HepG2 (cell line): ENCODE data around the gene NTRK2. TPM values are rescaled to one million over a fixed set of nuclear protein-coding genes. Genes with fewer than 3 reads are reported as not detected.

Source experiments
- ATAC-seq: fragments of 200-7000 bp; cut with Tn5 transposase; 3 replicates; pipeline ENCODE4 v1.9.1; 2020; ENCODE audit warnings: mild to moderate bottlenecking, moderate library complexity
- BruUV-seq: library from RNA; stranded (reverse); fragments of 400-500 nt; replicated peaks from 2 replicates; lab custom pipeline; 2021; lab: Mats Ljungman, UMichigan
- CTCF ChIA-PET: fragments of 300-600 bp; formaldehyde crosslinking; extraction: SDS; loops from one replicate; lab custom pipeline; 2021; ENCODE audit warnings: low total read pairs, inconsistent platforms, low intra/inter-chr PET ratio; lab: Yijun Ruan, JAX
- POLR2A ChIA-PET: fragments of 350-600 bp; sonication (Branson Sonifier 250); formaldehyde crosslinking; loops from one replicate; lab custom pipeline; 2020; ENCODE audit warnings: antibody characterized with exemption, inconsistent platforms; lab: Yijun Ruan, JAX
- DNase-seq: peaks from one replicate; pipeline ENCODE4 v3.0.0-alpha.2; 2015; ENCODE audit warnings: low spot score
- FAIRE-seq: peaks from 3 replicates; lab custom pipeline; 2011; peaks lifted over from hg19 to GRCh38; lab: Jason Lieb, UNC
- H2AFZ ChIP-seq: one replicate; pipeline ENCODE4 v1.6.1; 2011; ENCODE audit warnings: low read length, inconsistent platforms
- H3K27ac ChIP-seq: fragments of 300-600 bp; 3 replicates; pipeline ENCODE4 v1.8.0; 2011; ENCODE audit warnings: mixed run types, mild to moderate bottlenecking, mixed read lengths, low read length, inconsistent platforms; ENCODE audit not compliant: insufficient read depth; ENCODE audit errors: extremely low read length
- H3K27me3 ChIP-seq, 2 experiments: fragments of 200-600 bp in 1 of 2; 2 replicates in 1 of 2; 3 replicates in 1 of 2; pipeline versions ENCODE4 v1.6.0 to v1.8.0; 2011; ENCODE audit warnings: low read length in 2 of 2, mild to moderate bottlenecking in 2 of 2, moderate library complexity in 2 of 2, inconsistent platforms in 1 of 2; ENCODE audit not compliant: insufficient read depth in 2 of 2, control insufficient read depth in 1 of 2
- H3K36me3 ChIP-seq, 2 experiments: fragments of 200-600 bp in 1 of 2; replicated peaks in 1 of 2; 2 replicates in 1 of 2; 3 replicates in 1 of 2; pipeline versions ENCODE4 v1.5.1 to v1.8.0; 2011; ENCODE audit warnings: low read length in 2 of 2, inconsistent platforms in 1 of 2; ENCODE audit not compliant: insufficient read depth in 2 of 2, control insufficient read depth in 1 of 2
- H3K4me1 ChIP-seq: 2 replicates; pipeline ENCODE4 v1.5.1; 2012; ENCODE audit warnings: low read length, inconsistent platforms; ENCODE audit not compliant: insufficient read depth
- H3K4me2 ChIP-seq: 2 replicates; pipeline ENCODE4 v1.6.0; 2011; ENCODE audit warnings: low read depth, low read length, inconsistent platforms
- H3K4me3 ChIP-seq, 3 experiments: fragments of 200-600 bp in 1 of 3; sonication (generic), shearing (Covaris generic) in 1 of 3; replicated peaks in 1 of 3; 2 replicates each; pipeline ENCODE4 v1.5.1; 2011 to 2016; ENCODE audit warnings: low read length in 3 of 3, inconsistent platforms in 2 of 3, low read depth in 2 of 3, mild to moderate bottlenecking in 2 of 3, control low read depth in 1 of 3, mixed read lengths in 1 of 3; ENCODE audit not compliant: insufficient read depth in 1 of 3
- H3K79me2 ChIP-seq: one replicate; pipeline ENCODE4 v1.6.1; 2011; ENCODE audit warnings: low read length, inconsistent platforms; ENCODE audit not compliant: insufficient read depth
- H3K9ac ChIP-seq: 2 replicates; pipeline ENCODE4 v1.6.0; 2011; ENCODE audit warnings: mild to moderate bottlenecking, low read depth, low read length, inconsistent platforms; ENCODE audit not compliant: insufficient read depth
- H3K9me3 ChIP-seq: 2 replicates; pipeline ENCODE4 v1.5.1; 2012; ENCODE audit warnings: mild to moderate bottlenecking, low read length
- H4K20me1 ChIP-seq: 2 replicates; pipeline ENCODE4 v1.6.0; 2011; ENCODE audit warnings: inconsistent platforms, mild to moderate bottlenecking, low read length, moderate library complexity; ENCODE audit not compliant: insufficient read depth
- AGO1 ChIP-seq: fragments of 200-400 bp; formaldehyde crosslinking; IDR thresholded peaks from 2 replicates; pipeline ENCODE4 v1.6.1; 2017; ENCODE audit warnings: mild to moderate bottlenecking, low read depth, low read length, moderate library complexity; ENCODE audit not compliant: poor library complexity, severe bottlenecking
- HNF4A ChIP-seq: sonication (generic); formaldehyde crosslinking; IDR thresholded peaks from 2 replicates; pipeline ENCODE4 v1.4.0; 2020; ENCODE audit warnings: missing genetic modification reagents
- KAT7 ChIP-seq: IDR thresholded peaks from 2 replicates; pipeline ENCODE4 v1.6.1; 2018; ENCODE audit warnings: borderline replicate concordance, missing compliant biosample characterization
- KMT2A ChIP-seq: sonication (generic); formaldehyde crosslinking; IDR thresholded peaks from 2 replicates; pipeline ENCODE4 v1.4.0; 2020; ENCODE audit warnings: missing genetic modification reagents
- XBP1 ChIP-seq: sonication (generic); formaldehyde crosslinking; IDR thresholded peaks from 2 replicates; pipeline ENCODE4 v1.5.0; 2020; ENCODE audit warnings: missing genetic modification reagents
- ZNF33A ChIP-seq: sonication (generic); formaldehyde crosslinking; IDR thresholded peaks from 2 replicates; pipeline ENCODE4 v1.5.1; 2020; ENCODE audit warnings: missing genetic modification reagents, mild to moderate bottlenecking, moderate library complexity, borderline replicate concordance
- WGBS: methylation state at CpG from one replicate; pipeline ENCODE4 v1.1.6; 2017; ENCODE audit warnings: low lambda C conversion rate; 5-methylcytosine and 5-hydroxymethylcytosine counted together
- in situ Hi-C: cut with HindIII; loops from 2 replicates; pipeline ENCODE4 v1.10.0; 2017; ENCODE audit warnings: low pct_unique_long_range_greater_than_20kb; ENCODE audit not compliant: extremely low pct_ligation_motif_present
- intact Hi-C: fragments of 100-400 bp; cut with micrococcal nuclease; formaldehyde crosslinking; loops from one replicate; pipeline ENCODE4 v1.10.0; 2022; ENCODE audit not compliant: unreplicated experiment
- polyA plus RNA-seq, 8 experiments: library from polyadenylated mRNA; depleted of rRNA in 3 of 8; stranded (reverse) in 7 of 8; unstranded in 1 of 8; fragments of >200 nt; fragmentation: Illumina TruSeq in 4 of 8; extraction: Trizol in 4 of 8; gene quantifications; 2 replicates each; pipeline versions ENCODE4 v1.2.1 to v1.2.3, GENCODE V29; 2011 to 2016; ENCODE audit warnings: low read depth in 4 of 8, missing spikeins in 1 of 8, mixed read lengths in 1 of 8; ENCODE audit not compliant: insufficient read depth in 1 of 8
- total RNA-seq, 5 experiments: library from RNA; depleted of rRNA; stranded (reverse); fragments of >200 nt; fragmentation: Illumina TruSeq; extraction: Trizol; gene quantifications; 2 replicates each; pipeline ENCODE4 v1.2.3, GENCODE V29; 2016; ENCODE audit warnings: low read depth in 1 of 5
- TF ChIP-seq, protein P1 (sequence below): sonication (generic); formaldehyde crosslinking; IDR thresholded peaks from 2 replicates; pipeline ENCODE4 v1.4.0; 2020; ENCODE audit warnings: missing genetic modification reagents

NTRK2 gene
- total and polyA plus RNA-seq, 2 of the 13 experiments (the other 11 are each of a cell fraction or from before 2014, with no cell fraction given) = not detected

DNA sequence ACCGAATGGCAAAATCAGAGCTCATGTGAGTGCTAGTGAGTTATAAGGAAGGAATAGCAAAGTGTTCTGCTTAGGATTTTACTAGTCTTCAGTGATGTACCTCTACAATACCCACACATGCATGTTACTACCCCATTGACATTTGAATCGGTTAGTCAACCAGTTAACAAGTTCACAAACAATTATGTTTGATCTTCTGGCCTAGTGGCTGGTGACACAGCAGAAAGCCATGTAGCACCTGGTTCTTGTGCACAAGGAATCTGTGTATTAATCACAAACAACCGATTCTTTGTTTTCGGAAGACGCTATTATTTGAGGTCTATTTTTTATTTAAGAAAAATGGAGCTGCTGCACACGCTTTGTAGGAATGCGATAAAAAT is 41.9 kb downstream of the NTRK2 start (continued):
- TF ChIP-seq XBP1 (no peak), HNF4A (CRISPR knock-in tag) (no peak), AGO1 (no peak), KAT7 (CRISPR knock-in tag) (no peak)
- TF ChIP-seq, all 625 proteins: peak for 0

DNA sequence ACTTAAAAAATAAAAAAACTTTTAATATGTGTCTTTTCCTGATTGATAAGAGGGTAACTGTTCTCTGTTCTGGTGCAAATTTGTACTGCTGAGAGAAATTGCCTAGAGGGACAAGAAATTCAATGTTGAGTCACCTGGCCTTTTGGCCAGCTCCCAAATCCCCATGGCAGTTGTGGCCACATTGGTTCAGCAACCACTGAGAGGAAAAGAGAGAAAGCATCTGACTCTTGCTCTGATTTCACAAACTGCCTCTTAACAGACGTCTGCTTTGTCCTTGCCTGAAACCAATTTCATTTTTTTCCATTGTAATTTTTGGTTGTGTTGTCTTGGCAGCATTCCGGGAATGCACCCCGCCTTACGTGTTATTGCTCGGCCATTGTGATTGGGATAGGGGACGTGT is 42.4 kb downstream of the NTRK2 start:
- BruUV-seq = no TSS peak
- CTCF ChIA-PET = no interaction called here
- H2AFZ ChIP-seq = no peak overlapping the region
- H3K27ac ChIP-seq = no peak overlapping the region
- H3K4me1 ChIP-seq = no peaks in the 10 kb centered on the region
- no peaks in the 10 kb centered on the region for H3K9me3 ChIP-seq
- FAIRE-seq = no peak
- H3K9ac ChIP-seq = no peak overlapping the region
- no peaks in the 10 kb centered on the region for H3K79me2 ChIP-seq
- H3K4me3 ChIP-seq = no peak overlapping the region
- no peaks in the 10 kb centered on the region for H3K36me3 ChIP-seq
- no peak for DNase-seq
- no peak overlapping the region for H3K4me2 ChIP-seq
- H4K20me1 ChIP-seq = no peaks in the 10 kb centered on the region
- intact Hi-C loops = no loop called here
- 40% methylated on average over 6 of the region's 6 CpGs for WGBS
- POLR2A ChIA-PET = no interaction called here
- ATAC-seq = no peak
- H3K27me3 ChIP-seq = no peaks in the 10 kb centered on the region
- in situ Hi-C loops = no loop called here
- TF ChIP-seq KMT2A (CRISPR knock-in tag) = no peak
- TF ChIP-seq, protein P1, sequence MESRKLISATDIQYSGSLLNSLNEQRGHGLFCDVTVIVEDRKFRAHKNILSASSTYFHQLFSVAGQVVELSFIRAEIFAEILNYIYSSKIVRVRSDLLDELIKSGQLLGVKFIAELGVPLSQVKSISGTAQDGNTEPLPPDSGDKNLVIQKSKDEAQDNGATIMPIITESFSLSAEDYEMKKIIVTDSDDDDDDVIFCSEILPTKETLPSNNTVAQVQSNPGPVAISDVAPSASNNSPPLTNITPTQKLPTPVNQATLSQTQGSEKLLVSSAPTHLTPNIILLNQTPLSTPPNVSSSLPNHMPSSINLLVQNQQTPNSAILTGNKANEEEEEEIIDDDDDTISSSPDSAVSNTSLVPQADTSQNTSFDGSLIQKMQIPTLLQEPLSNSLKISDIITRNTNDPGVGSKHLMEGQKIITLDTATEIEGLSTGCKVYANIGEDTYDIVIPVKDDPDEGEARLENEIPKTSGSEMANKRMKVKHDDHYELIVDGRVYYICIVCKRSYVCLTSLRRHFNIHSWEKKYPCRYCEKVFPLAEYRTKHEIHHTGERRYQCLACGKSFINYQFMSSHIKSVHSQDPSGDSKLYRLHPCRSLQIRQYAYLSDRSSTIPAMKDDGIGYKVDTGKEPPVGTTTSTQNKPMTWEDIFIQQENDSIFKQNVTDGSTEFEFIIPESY (CRISPR knock-in tag) = no peak
- TF ChIP-seq ZNF33A (CRISPR knock-in tag) = no peak
